SU-DHL-6 (cell line): ENCODE data around the gene DEGS2.

ENCODE experiments used
- EZH2phosphoT487 ChIP-seq: fragments of 200-600 bp; sonication (generic), shearing (Covaris generic); conservative IDR thresholded peaks from 2 replicates; pipeline ENCODE4 v1.6.1; 2018; ENCODE audit warnings: mild to moderate bottlenecking, antibody characterized with exemption, low read length, moderate library complexity, mixed read lengths
- TF ChIP-seq, protein P1 (sequence below): fragments of 200-600 bp; sonication (generic); IDR thresholded peaks from one replicate; pipeline ENCODE4 v1.5.1; 2017; ENCODE audit warnings: antibody characterized with exemption, mild to moderate bottlenecking, low read length, moderate library complexity; ENCODE audit not compliant: insufficient read depth, poor library complexity, severe bottlenecking

- TF ChIP-seq, protein P1, sequence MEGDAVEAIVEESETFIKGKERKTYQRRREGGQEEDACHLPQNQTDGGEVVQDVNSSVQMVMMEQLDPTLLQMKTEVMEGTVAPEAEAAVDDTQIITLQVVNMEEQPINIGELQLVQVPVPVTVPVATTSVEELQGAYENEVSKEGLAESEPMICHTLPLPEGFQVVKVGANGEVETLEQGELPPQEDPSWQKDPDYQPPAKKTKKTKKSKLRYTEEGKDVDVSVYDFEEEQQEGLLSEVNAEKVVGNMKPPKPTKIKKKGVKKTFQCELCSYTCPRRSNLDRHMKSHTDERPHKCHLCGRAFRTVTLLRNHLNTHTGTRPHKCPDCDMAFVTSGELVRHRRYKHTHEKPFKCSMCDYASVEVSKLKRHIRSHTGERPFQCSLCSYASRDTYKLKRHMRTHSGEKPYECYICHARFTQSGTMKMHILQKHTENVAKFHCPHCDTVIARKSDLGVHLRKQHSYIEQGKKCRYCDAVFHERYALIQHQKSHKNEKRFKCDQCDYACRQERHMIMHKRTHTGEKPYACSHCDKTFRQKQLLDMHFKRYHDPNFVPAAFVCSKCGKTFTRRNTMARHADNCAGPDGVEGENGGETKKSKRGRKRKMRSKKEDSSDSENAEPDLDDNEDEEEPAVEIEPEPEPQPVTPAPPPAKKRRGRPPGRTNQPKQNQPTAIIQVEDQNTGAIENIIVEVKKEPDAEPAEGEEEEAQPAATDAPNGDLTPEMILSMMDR = no peak
- TF ChIP-seq EZH2phosphoT487 = no peak
These were observed 24.4 kb downstream of the DEGS2 start for GRCh38 chr14:100135073-100135472.
